Heart left ventricle (tissue), 16 donors: Measurements from ENCODE around the gene NIBAN1. TPM values are rescaled to one million over a fixed set of nuclear protein-coding genes. Genes with fewer than 3 reads are reported as not detected.
A peak's percentile ranks its signal among the peaks of the same experiment; 100 is the strongest.

Experiments
- ATAC-seq, 4 donors: fragments of 200-7000 bp; cut with Tn5 transposase; one replicate each; pipeline ENCODE4 v1.9.1; 2020 to 2022; ENCODE audit warnings: moderate library complexity in 4 of 4, mild to moderate bottlenecking in 3 of 4, moderate number of reproducible peaks in 1 of 4
- DNase-seq, 5 donors: peaks; one replicate each; pipeline ENCODE4 v3.0.0-alpha.2; 2020
- H3K27ac ChIP-seq, 12 donors: fragments of 200-600 bp; sonication (generic) in 4 of 12; one replicate each; pipeline versions ENCODE4 v1.5.0 to v1.8.0; 2016 to 2022; ENCODE audit warnings: mild to moderate bottlenecking in 2 of 12
- H3K27me3 ChIP-seq, 9 donors: fragments of 200-600 bp; sonication (generic) in 2 of 9; one replicate each; pipeline versions ENCODE4 v1.5.1 to v1.8.0; 2016 to 2022; ENCODE audit warnings: mild to moderate bottlenecking in 3 of 9
- H3K36me3 ChIP-seq, 9 donors: fragments of 200-600 bp; sonication (generic) in 2 of 9; one replicate each; pipeline versions ENCODE4 v1.5.0 to v1.8.0; 2018 to 2022; ENCODE audit warnings: mild to moderate bottlenecking in 2 of 9
- H3K4me1 ChIP-seq, 12 donors: fragments of 200-600 bp; sonication (generic) in 4 of 12; one replicate each; pipeline versions ENCODE4 v1.5.0 to v1.8.0; 2016 to 2022; ENCODE audit warnings: mild to moderate bottlenecking in 3 of 12
- H3K4me3 ChIP-seq, 12 donors: fragments of 200-600 bp; sonication (generic) in 4 of 12; one replicate each; pipeline versions ENCODE4 v1.5.0 to v1.8.0; 2017 to 2022; ENCODE audit warnings: mild to moderate bottlenecking in 9 of 12, moderate library complexity in 4 of 12
- H3K9me3 ChIP-seq, 12 donors: fragments of 200-600 bp; sonication (generic) in 4 of 12; one replicate each; pipeline versions ENCODE4 v1.5.0 to v1.8.0; 2016 to 2022; ENCODE audit warnings: mild to moderate bottlenecking in 1 of 12
- CTCF ChIP-seq, 12 donors: fragments of 200-600 bp; sonication (generic) in 4 of 12; IDR thresholded peaks; one replicate each; pipeline versions ENCODE4 v1.5.0 to v1.8.0; 2018 to 2022; ENCODE audit warnings: antibody characterized with exemption in 12 of 12, mild to moderate bottlenecking in 5 of 12
- POLR2A ChIP-seq, 2 donors: fragments of 450-650 bp; IDR thresholded peaks; one replicate each; pipeline ENCODE4 v1.6.1; 2017; ENCODE audit warnings: antibody characterized with exemption in 2 of 2, mild to moderate bottlenecking in 2 of 2, moderate library complexity in 2 of 2
- WGBS, 4 donors: extraction: QIAGEN DNeasy Blood & Tissue Kit in 2 of 4; methylation state at CpG; one replicate each; pipeline versions ENCODE4 v1.1.5 to v1.1.7; 2013 to 2018; 5-methylcytosine and 5-hydroxymethylcytosine counted together
- intact Hi-C, 10 donors: fragments of 100-400 bp; cut with DNase I; formaldehyde crosslinking; loops; one replicate each; pipeline versions ENCODE4 v1.11.1 to v1.14.2; 2022
- polyA plus RNA-seq, 2 donors: library from polyadenylated mRNA; stranded (reverse); fragments of 200-250 nt; gene quantifications; one replicate each; pipeline ENCODE4 v1.2.3, GENCODE V29; 2013
- total RNA-seq, 9 donors: library from RNA; depleted of rRNA in 2 of 9; stranded (reverse); fragments of >200 nt in 2 of 9; fragmentation: NEBNext Ultra II Directional in 3 of 9; extraction: Animal tissue kit (Norgen Biotek cat#: 25700) in 3 of 9; gene quantifications; one replicate each; pipeline versions ENCODE4 v1.1.0 to v1.2.4, GENCODE V29; 2016 to 2023
- donor health status: ischemic (EF 13 %, LVEDD 7.1; RV severe dilation, severe dysfunction).
- donor health status: healthy with polysubstance abuse.
- donor health status: DM: no; HTN: yes; CAD: no.
- donor health status: DM: no; HTN: no; CAD: no.
- donor health status: ischemic (EF 25% LVEDD 6.9; RV normal size, moderate dysfunction).
- donor health status: ischemic (EF 25% LVEDD 5.7; RV mildly dilated, moderate dysfunction).
- donor health status: healthy.
- donor health status: DM: yes; HTN: yes; CAD: no.
- donor health status: ischemic (EF 35%, LVEDD 5.7; RV mildly dilated, moderate dysfunction).
- donor health status: nonischemic (EF 11% LVEDD 7.7; RV severe dilation, severe dysfunction).
- donor health status: DM: yes; HTN: yes; CAD: no.
- donor health status: PGD.
- donor health status: ischemic (EF 29% LVEDD 5.4; RV normal size, mild dysfunction).
- donor health status: nonischemic (EF 23%, LVEDD 6.1; RV moderate dilation, normal function).

The NIBAN1 gene
- total and polyA plus RNA-seq, 11 donors, result 86.0 to 609 (median 278) TPM

GRCh38 chr1:184975208-184975870 lies 1.0 kb upstream of the NIBAN1 start:
- Histone ChIP-seq H3K9me3 (no peaks in the 10 kb centered on the region), H3K27ac (peak overlapping the region in 7 of 12 donors; percentile 86 to 94 (median 92)), H3K36me3 (no peaks in the 10 kb centered on the region), H3K27me3 (no peaks in the 10 kb centered on the region), H3K4me1 (peaks cover 0 to 42% (median 16%) of the 10 kb centered on the region in 12 donors), H3K4me3 (peak overlapping the region in 2 of 12 donors; percentile 67 to 77)
- 69 to 80% (median 76%) methylated on average over 6 of the region's 6 CpGs for WGBS, 4 donors
- ATAC-seq (peak in 2 of 4 donors; percentile 4 to 39), DNase-seq (no peak)
- TF ChIP-seq CTCF (IDR thresholded peaks at IDR 0.05), result no peak
- no peak for TF ChIP-seq POLR2A (IDR thresholded peaks at IDR 0.05)
- intact Hi-C loops, result loop anchor here in 4 of 10 donors (10.0 kb wide), 3 partner anchors 81 to 179 kb away; partner anchors contain the start of genes SWT1 (in 1 of the 4) and TRMT1L (in 1 of the 4)

GRCh38 chr1:184974837-184975115 lies 468 bp upstream of the NIBAN1 start:
- 59 to 72% (median 63%) methylated on average over 4 of the region's 4 CpGs for WGBS, 4 donors
- DNase-seq (no peak), ATAC-seq (no peak)
- no peaks in the 10 kb centered on the region for H3K9me3 ChIP-seq
- H3K36me3 ChIP-seq, result no peaks in the 10 kb centered on the region
- H3K27me3 ChIP-seq, result no peaks in the 10 kb centered on the region
- TF ChIP-seq CTCF (IDR thresholded peaks at IDR 0.05) (no peak), POLR2A (IDR thresholded peaks at IDR 0.05) (no peak)
- H3K4me3 ChIP-seq, result peak overlapping the region in 10 of 12 donors; percentile 65 to 98 (median 82)
- peak overlapping the region in 11 of 12 donors; percentile 74 to 94 (median 92) for H3K27ac ChIP-seq
- intact Hi-C loops, result loop anchor here in 7 of 10 donors (5.0 to 10.0 kb wide), 7 partner anchors 80 to 180 kb away; partner anchors contain the start of genes SWT1 (in 1 of the 7) and TRMT1L (in 1 of the 7)
- peaks cover 0 to 47% (median 17%) of the 10 kb centered on the region in 12 donors for H3K4me1 ChIP-seq

- intact Hi-C loops, result loop anchor here in 7 of 10 donors (5.0 to 10.0 kb wide), 7 partner anchors 79 to 181 kb away; partner anchors contain the start of genes SWT1 (in 1 of the 7) and TRMT1L (in 1 of the 7)
- Histone ChIP-seq H3K27me3 (no peaks in the 10 kb centered on the region), H3K4me3 (peak overlapping the region; percentile 65 to 98 (median 83)), H3K27ac (peak overlapping the region; percentile 74 to 94 (median 92)), H3K9me3 (no peaks in the 10 kb centered on the region), H3K36me3 (no peaks in the 10 kb centered on the region), H3K4me1 (peaks cover 0 to 52% (median 20%) of the 10 kb centered on the region in 12 donors)
- WGBS, 4 donors, result 0 to 1% (median 1%) methylated on average over 23 to 39 of the region's 39 CpGs
- DNase-seq, result peak; percentile 51 to 74 (median 68)
- peak; percentile 10 to 76 (median 60) for ATAC-seq
- no peak for TF ChIP-seq POLR2A (IDR thresholded peaks at IDR 0.05)
- TF ChIP-seq CTCF (IDR thresholded peaks at IDR 0.05), result no peak
These were observed 844 bp downstream of the NIBAN1 start for GRCh38 chr1:184973272-184974055.
